ENCODE measurements around the gene TRAF7. TPM values are rescaled to one million over a fixed set of nuclear protein-coding genes. Genes with fewer than 3 reads are reported as not detected.

TRAF7 gene
- total and polyA plus RNA-seq, 2 of the 13 experiments (the other 11 are each of a cell fraction or from before 2014, with no cell fraction given): 47.9 to 65.6 TPM

DNA sequence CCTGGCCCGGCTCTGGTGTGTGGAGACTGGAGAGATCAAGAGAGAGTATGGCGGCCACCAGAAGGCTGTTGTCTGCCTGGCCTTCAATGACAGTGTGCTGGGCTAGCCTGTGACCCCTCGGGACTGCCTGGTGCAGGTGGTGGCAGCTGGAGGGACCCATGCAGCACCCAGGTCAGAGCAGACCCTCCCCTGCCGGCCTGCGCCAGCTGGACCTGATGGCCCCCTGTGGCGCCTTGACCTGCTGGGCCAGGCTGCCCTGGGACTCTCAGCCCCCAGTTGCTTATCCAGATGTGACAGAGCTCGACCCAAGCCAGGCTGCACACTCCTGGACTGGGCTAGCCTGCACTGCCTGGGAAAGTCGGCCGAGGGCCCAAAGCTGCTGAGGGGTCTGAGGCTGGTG lies 53.2 kb downstream of the TRAF7 start:
- peaks cover 60% of the 10 kb centered on the region for H3K4me1 ChIP-seq (ENCODE audit: insufficient read depth, low read length)
- no peak for TF ChIP-seq HDAC2 (CRISPR knock-in tag; IDR thresholded peaks at IDR 0.05)
- no peak for TF ChIP-seq ZNF329 (CRISPR knock-in tag; IDR thresholded peaks at IDR 0.05; ENCODE audit: low read depth)
- TF ChIP-seq POLR2AphosphoS5 (IDR thresholded peaks at IDR 0.05; ENCODE audit: low read depth, low read length): 0 out of 2 replicates have a peak, but pooled peaks have one; percentile 9
- WGBS (ENCODE audit: low lambda C conversion rate): 100% methylated on average over 2 of the region's 9 CpGs
- H3K4me2 ChIP-seq (ENCODE audit: low read depth, low read length): no peak overlapping the region
- in situ Hi-C loops (cut with HindIII; ENCODE audit: extremely low pct_ligation_motif_present, low pct_unique_long_range_greater_than_20kb): no loop called here
- H3K79me2 ChIP-seq (ENCODE audit: insufficient read depth, low read length): peaks cover 21% of the 10 kb centered on the region
- POLR2A ChIA-PET: interaction anchor here (0.7 kb wide), 1 partner anchor 14 kb away, joined by 3 read pairs; no protein-coding TSS in a partner anchor
- no peak overlapping the region for H2AFZ ChIP-seq (ENCODE audit: low read length)
- CTCF ChIA-PET (ENCODE audit: low intra/inter-chr PET ratio, low total read pairs): no interaction called here
- H3K27me3 ChIP-seq (ENCODE audit: control insufficient read depth in 1 of 2, insufficient read depth in 2 of 2, low read length in 2 of 2): no peaks in the 10 kb centered on the region
- intact Hi-C loops (cut with micrococcal nuclease; ENCODE audit: unreplicated experiment): no loop called here
- FAIRE-seq (no peak), DNase-seq (ENCODE audit: low spot score) (no peak), ATAC-seq (no peak)
- no peak overlapping the region for H3K27ac ChIP-seq (ENCODE audit: extremely low read length, insufficient read depth, low read length)
- no TSS peak for BruUV-seq (replicated peaks)
- H3K4me3 ChIP-seq (replicated peaks in 1 of 3; ENCODE audit: insufficient read depth in 1 of 3, low read depth in 2 of 3, low read length in 3 of 3): no peak overlapping the region
- H4K20me1 ChIP-seq (ENCODE audit: insufficient read depth, low read length): 0 out of 2 replicates have a peak, but pooled peaks cover 3% of the 10 kb centered on the region
- no peaks in the 10 kb centered on the region for H3K9me3 ChIP-seq (ENCODE audit: low read length)
- H3K9ac ChIP-seq (ENCODE audit: insufficient read depth, low read depth, low read length): no peak overlapping the region
- H3K36me3 ChIP-seq (replicated peaks in 1 of 2; ENCODE audit: control insufficient read depth in 1 of 2, insufficient read depth in 2 of 2, low read length in 2 of 2): peaks cover 4 to 20% of the 10 kb centered on the region in 2 experiments; a peak in 4 of 5 replicates

DNA sequence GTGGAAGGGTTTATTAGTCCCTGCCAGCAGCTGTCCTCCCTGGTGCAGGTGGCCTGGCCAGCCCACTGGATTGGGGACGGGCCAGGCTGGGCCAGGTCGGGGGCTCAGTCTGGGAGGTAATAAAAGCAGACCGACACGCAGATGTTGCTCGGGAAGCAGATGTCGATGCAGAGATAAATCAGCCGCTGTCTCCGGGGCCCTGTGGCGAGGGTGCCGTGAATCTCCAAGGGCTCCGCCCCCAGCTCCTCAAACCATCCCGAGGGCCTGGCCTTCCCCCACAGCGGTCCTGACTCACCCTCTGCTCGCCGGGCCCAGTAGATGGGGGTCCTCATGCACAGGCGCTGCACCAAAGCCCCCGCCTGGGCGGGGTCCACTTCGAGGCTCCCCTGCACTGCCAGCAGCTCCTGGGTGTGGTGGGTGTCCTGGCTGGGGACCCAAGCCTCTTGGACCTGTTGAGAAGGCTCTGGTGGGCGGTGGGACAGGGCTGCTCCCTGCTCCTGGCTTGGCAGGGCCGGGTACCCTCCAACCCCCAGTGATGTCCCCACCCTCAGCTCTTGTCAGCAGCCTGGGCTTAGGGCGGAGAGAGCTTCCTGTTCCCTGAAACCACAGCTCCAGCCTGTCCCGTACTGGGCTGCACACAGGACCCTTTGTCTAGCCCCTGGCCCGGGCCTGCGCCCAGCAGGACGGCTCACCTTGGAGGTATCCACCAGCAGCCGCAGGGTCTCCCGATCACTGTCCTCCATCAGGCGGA lies 53.9 kb downstream of the TRAF7 start:
- 89% methylated on average over 7 of the region's 29 CpGs for WGBS (ENCODE audit: low lambda C conversion rate)
- DNase-seq (ENCODE audit: low spot score): no peak
- TF ChIP-seq HDAC2 (CRISPR knock-in tag; IDR thresholded peaks at IDR 0.05): no peak
- TF ChIP-seq ZNF263 (CRISPR knock-in tag; IDR thresholded peaks at IDR 0.05): 0 out of 2 replicates have a peak, but pooled peaks have one; percentile 17
- TF ChIP-seq, protein P1, sequence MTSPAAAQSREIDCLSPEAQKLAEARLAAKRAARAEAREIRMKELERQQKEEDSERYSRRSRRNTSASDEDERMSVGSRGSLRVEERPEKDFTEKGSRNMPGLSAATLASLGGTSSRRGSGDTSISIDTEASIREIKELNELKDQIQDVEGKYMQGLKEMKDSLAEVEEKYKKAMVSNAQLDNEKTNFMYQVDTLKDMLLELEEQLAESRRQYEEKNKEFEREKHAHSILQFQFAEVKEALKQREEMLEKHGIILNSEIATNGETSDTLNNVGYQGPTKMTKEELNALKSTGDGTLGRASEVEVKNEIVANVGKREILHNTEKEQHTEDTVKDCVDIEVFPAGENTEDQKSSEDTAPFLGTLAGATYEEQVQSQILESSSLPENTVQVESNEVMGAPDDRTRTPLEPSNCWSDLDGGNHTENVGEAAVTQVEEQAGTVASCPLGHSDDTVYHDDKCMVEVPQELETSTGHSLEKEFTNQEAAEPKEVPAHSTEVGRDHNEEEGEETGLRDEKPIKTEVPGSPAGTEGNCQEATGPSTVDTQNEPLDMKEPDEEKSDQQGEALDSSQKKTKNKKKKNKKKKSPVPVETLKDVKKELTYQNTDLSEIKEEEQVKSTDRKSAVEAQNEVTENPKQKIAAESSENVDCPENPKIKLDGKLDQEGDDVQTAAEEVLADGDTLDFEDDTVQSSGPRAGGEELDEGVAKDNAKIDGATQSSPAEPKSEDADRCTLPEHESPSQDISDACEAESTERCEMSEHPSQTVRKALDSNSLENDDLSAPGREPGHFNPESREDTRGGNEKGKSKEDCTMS (CRISPR knock-in tag; conservative IDR thresholded peaks at IDR 0.05): no peak
- TF ChIP-seq AGO2 (optimal IDR thresholded peaks at IDR 0.05; ENCODE audit: low read depth, low read length): peak; percentile 77
- TF ChIP-seq PAF1 (CRISPR knock-in tag; IDR thresholded peaks at IDR 0.05): no peak
- no peak for TF ChIP-seq ZNF282 (IDR thresholded peaks at IDR 0.05; ENCODE audit: partially characterized antibody)
- Histone ChIP-seq H2AFZ (ENCODE audit: low read length) (no peak overlapping the region), H3K79me2 (ENCODE audit: insufficient read depth, low read length) (peaks cover 27% of the 10 kb centered on the region), H3K36me3 (replicated peaks in 1 of 2; ENCODE audit: control insufficient read depth in 1 of 2, insufficient read depth in 2 of 2, low read length in 2 of 2) (peaks cover 4 to 20% of the 10 kb centered on the region in 2 experiments; a peak in 4 of 5 replicates), H3K27ac (ENCODE audit: extremely low read length, insufficient read depth, low read length) (no peak overlapping the region), H3K4me2 (ENCODE audit: low read depth, low read length) (no peak overlapping the region), H3K4me3 (replicated peaks in 1 of 3; ENCODE audit: insufficient read depth in 1 of 3, low read depth in 2 of 3, low read length in 3 of 3) (no peak overlapping the region), H3K9me3 (ENCODE audit: low read length) (no peaks in the 10 kb centered on the region), H3K4me1 (ENCODE audit: insufficient read depth, low read length) (peaks cover 57% of the 10 kb centered on the region), H3K27me3 (ENCODE audit: control insufficient read depth in 1 of 2, insufficient read depth in 2 of 2, low read length in 2 of 2) (no peaks in the 10 kb centered on the region; a peak in 1 of 5 replicates), H4K20me1 (ENCODE audit: insufficient read depth, low read length) (0 out of 2 replicates have a peak, but pooled peaks cover 3% of the 10 kb centered on the region), H3K9ac (ENCODE audit: insufficient read depth, low read depth, low read length) (no peak overlapping the region)
- intact Hi-C loops (cut with micrococcal nuclease; ENCODE audit: unreplicated experiment) (no loop called here), in situ Hi-C loops (cut with HindIII; ENCODE audit: extremely low pct_ligation_motif_present, low pct_unique_long_range_greater_than_20kb) (no loop called here)
- CTCF ChIA-PET (ENCODE audit: low intra/inter-chr PET ratio, low total read pairs): no interaction called here
- BruUV-seq (replicated peaks): no TSS peak
- FAIRE-seq: no peak
- no peak for ATAC-seq
- POLR2A ChIA-PET: interaction anchor here (0.7 to 0.9 kb wide), 2 partner anchors 15 to 17 kb away, joined by 3 read pairs; no protein-coding TSS in a partner anchor
